HG02759 (cell line): Measurements from ENCODE around the gene MAGI1.

Source experiments
- ATAC-seq: cut with Tn5 transposase; IDR thresholded peaks from one replicate; pipeline ENCODE4 v1.9.1; 2021; ENCODE audit warnings: mild to moderate bottlenecking, moderate library complexity; ENCODE audit not compliant: unreplicated experiment

Gene MAGI1

DNA sequence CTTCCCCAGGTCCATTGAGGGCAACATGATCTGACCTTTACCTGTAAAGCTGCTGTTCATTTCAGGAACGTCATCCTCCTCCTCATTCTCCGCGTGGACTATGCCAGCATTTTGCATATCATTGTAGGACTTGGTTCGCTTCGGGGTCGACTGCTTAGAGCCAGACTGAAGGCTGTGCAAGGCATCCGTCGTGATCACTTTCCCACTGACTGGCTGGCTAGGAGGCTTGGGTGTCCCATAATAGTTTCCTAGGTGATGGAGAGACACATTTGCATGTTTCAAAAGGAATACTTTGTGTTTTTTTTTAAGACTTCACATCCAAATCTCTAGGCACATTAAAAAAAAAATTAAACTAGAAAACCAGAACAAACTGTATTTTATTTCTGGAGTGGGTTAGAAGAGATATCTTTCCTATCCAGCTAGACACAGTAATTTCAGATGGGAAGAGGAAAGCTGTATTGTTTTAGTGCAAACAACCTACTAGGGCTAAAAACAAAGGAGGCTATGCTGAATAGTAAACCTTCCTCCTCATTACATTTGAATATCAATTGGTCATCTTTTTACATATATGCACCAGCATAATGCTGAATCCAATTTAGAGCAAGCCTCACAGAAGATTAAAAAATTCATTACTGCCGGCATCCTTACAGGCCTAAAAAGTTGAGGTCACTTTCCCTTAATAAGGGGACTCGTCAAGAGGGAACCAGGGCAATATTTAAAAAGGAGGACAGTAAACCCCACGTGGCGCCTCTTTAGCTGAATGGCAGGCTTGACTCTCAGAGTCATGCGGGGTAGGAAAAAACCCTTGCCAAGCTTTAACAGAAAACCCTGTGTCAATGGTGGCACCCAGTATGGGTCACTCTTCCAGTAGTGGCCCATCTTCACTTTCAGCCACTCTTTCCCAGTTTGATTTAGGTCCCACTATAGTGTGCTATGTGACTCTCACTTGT, 559.9 kb downstream of the MAGI1 start:
- no peak for ATAC-seq

DNA sequence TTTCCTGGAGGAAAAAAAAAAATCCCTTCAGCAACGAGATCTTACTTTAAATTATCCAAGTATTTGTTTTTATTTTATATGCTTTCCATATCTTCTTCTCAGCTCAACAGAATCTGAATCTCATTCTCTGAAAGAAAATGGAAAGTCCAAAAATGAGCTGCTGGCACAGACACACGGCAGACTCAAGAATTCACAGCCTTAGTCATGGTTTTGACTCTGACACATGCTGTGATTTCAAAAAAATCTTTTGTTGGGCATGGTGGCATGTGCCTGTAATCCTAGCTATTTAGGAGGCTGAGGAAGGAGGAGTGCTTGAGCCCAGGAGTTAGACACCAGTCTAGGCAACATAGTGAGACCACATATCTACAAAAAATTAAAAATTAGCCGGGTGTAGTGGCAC, 565.0 kb downstream of the MAGI1 start:
- ATAC-seq = no peak

DNA sequence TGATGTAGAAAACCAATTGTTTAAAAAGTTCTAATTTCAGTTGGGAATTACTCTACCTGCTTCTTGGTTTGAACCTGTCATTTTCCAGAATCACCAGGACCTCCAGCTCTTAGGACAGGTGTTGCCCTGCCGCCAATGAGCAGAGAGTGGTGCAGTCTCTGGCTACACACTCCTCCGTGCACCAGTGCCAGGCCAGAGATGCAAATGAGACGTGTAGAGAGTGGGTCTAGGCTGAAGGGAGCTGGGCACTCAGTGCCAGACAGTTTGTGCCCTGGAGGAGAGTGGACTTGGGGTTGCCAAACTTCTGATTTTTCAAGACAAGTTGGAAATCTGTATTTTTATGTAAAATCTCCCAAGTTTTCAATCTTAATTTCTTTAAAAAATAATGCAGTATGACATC, 566.2 kb downstream of the MAGI1 start:
- ATAC-seq = no peak

DNA sequence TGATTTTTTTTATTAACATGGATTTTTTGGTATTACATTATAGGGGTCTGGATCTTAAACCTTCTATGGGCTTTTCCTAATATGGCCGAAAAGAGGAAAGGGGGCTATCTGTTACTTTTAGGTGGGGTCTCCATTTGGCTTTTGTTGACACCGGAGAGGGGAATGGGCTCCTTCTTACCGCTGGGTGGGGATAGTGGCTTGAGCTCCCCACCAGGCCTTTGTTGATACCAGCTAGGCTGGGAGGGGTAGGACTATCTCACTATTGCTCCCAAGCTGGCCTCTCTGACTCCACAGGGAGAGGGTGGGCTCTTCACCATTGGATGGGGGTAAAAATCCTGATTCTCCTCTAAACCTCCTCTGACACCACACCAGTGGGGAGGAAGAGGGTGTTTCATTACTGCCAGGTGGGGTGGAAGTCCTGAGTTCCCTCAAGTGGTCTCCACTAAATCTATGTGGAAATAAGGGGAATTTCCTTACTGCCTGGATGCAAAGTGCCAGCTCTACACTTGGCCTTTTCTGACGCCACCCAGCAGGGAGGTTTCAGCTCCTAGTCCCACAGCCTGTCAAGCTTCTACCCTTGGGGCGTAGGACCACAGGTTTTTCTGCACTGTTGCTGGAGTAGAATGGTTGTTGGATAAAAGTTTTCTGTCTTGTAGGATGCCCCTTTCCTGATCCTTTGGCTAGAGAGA, 572.3 kb downstream of the MAGI1 start:
- ATAC-seq = no peak

DNA sequence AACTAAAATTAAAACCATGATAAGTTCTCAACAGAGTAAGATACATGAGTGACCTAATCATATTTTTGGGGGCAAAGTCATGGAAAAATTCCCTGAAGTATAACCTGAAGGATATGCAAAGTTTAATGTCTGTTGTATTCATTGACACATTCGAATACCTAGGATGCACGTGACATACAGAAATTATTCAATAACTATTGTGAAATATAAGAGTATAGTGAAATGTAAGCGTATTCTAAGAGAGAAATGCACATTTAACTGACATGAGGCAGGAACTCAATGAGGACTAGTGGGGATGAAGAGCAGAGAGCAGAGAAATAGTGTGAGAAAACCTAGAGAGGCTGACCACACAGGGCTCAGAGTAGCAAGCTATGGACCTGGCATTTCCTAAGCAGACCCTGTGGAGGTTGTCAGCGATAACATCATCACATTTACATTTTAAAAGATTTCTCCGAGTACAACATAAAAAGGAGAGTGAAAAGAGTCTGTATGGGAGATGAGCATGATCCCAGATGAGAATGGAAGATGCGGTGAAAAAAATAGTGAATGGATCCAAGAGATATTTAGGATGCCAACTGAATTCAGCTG, 588.8 kb downstream of the MAGI1 start:
- ATAC-seq = no peak

DNA sequence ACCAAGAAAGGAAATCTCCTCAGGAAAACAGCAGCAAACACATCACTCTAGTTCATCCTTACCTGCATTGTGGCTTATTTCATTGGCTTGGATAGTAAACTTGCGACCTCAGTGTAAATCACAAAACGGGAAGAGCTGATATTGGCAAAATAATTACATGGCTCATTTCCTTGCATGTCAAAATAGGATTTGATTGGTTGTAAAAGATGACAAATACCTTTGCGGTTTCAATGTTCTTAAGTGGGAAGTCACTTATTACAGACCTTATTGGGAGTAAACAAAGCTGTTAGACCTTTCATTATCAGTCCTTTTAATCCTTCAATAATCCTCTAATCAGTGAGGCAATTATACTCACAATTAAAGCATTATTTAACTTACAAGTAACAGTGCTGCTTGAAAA, 590.6 kb downstream of the MAGI1 start:
- no peak for ATAC-seq

DNA sequence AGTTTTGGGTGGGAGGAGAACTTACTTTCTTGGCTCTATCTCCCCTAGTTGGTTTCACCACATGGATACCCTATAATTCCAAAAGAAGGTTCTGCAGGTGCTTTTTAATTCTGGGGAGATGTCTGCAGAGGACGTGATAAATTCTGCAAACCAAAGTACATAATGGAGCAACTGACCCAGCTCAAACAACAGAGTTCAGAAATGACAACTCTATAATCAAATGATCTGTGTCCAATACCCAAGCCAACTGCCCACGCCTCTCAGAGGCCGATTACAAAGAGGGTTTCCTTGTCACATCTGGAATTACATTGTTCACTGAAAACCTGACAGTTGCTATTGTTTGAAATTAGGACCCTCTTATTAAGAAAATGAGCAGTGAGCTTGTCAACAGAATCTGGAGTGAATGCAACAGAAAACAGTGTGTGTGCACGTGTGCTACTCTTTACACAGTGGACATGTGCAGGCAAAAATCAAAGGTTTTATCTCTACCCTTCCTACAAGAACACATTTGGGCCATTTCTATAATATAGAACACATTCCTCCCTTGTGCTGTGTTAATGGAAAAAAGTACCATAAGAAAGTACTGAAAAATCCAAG, 593.0 kb downstream of the MAGI1 start:
- ATAC-seq = no peak

DNA sequence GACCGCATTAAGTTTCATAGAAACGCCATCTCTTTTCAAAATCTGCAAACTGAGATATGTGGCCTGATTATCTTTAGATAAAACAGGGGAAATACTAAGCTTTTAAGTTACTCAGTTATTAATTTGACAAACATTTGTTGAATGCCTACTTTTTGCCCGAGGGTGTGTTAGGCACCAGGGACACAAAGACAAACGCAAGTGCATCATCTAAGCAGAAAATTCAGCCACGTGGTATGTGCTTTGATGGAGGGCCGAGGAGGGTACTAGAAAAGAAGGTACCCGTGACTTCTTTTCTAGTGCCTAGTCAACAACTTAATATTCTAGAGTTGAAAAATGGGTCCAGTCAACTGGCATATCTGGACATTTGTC, 594.3 kb downstream of the MAGI1 start:
- ATAC-seq = no peak

DNA sequence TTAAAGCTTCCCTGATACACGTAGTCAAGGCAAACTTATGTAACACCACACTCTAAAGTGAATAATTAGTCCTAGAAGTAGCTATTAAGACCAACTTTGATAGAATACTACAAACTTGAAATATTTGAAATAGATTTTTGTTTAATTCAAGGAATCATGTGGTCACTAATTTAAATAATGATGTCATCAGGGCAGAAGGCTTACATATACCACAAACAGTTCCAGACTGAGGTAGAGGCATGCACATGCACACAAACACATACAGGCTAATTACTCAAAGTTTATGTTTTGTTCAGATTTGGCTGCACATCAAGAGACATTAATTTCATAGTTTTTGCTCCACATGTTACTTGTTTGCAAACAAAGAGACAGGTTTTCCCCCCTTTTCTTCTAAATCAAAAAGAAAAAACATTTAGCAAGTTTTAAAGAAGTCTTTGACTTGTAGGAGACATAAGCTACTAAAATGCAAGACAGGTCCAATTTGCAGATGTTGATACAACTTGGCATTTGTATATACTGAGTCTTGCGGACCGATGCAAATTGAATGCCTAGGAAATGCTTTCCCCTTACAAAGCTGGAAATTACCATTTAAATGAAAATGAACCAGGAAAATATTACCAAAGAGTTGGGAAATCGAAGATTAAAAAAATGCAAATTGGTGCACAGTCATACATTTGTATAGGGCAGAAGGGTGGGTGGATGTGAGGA, 594.8 kb downstream of the MAGI1 start:
- ATAC-seq = no peak

DNA sequence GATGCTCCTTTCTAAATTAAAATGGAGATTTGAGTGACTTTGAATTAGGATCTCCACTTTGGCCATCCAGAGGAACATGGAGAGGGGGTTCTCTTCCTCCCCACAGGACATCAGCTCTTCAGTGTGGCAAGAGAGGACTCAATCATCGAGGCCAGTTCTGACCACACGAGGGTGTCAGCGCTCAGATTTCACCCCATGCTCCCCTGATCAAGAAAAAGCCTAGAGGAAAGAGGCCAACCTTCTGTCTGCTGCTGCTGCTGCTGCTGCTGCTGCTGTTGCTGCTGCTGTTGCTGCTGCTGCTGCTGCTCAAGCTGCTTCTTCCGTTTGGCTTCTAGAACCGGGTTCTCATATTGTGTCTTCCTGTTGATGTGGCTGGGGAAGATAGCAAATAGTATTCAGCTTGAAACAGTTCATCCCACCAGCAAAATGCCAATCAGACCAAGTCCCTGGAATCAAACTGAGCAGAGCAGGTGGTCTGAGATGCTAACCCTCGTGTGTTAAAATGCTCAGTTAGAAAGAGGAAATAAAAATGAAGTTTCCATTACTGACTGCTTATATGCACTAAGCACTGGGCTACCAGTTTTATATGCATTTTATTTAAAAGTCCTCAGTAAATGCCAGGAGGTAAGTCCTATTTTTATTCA, 599.0 kb downstream of the MAGI1 start:
- ATAC-seq = no peak

DNA sequence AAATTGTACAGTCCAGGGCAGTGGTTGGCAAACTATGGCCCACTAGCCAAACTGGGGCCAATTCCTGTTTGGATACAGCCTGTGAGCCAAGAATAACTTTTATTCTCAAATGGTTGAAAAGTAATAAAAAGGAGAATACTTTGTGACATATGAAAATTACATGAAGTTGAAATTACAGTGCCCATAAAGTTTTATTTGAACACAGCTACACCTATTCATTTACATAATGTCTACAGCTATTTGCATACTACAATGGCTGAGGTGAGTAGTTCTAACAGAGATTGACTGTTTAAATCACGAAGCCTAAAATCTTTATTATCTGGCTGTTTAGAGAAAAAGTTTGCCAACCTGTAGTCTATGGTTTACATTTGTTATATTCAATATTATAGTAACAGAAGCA, 600.1 kb downstream of the MAGI1 start:
- ATAC-seq = no peak

DNA sequence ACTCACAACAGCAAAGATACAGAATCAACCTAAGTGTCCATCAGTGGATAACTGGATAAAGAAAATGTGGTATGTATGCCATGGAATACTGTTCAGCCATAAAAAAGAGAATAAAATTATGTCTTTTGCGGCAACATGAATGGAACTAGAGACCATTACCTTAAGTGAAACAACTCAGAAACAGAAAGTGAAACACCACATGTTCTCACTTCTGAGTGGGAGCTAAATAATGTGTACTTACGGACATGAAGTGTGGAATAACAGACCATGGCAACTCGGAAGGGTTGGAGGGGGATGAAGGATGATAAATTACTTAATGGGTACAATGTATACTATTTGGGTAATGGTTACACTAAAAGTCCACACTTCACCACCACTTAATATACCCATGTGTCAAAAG, 600.6 kb downstream of the MAGI1 start:
- no peak for ATAC-seq

DNA sequence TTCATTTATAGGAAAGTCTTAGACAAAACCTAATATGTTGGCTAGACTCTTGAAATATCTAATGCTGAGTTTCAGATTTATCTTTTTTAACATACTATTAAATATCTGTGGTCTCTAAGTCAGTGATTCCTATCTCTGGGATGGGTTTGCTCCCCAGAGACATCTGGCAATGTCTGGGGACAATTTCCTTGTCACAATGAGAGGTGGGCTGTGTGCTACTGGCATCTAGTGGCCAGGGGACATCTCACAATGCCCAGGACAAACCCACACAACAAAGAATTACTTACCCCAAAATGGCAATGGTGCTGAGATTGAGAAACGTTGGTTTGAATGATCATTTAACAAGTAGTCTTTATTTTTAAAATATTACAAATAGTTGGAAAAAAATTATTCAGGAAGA, 602.1 kb downstream of the MAGI1 start:
- ATAC-seq = no peak

DNA sequence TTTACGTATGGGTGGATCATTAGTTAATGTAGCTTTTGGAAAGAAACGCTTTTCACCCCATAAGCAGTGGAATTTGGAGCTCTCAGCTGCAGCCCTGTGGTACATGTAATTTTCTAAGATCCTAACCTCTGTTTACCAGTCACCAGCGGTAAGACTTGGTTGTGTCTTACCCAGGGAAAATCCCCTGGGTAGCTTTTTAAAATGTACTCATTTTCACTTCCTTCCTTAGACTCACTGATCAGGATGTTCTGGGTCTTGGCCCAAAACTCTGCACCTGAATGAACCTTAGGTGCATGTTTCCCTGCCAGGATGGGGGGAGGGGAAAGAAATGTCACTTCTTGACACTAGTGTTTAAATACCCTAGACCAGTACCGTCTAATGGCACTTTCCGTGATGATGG, 605.2 kb downstream of the MAGI1 start:
- no peak for ATAC-seq

DNA sequence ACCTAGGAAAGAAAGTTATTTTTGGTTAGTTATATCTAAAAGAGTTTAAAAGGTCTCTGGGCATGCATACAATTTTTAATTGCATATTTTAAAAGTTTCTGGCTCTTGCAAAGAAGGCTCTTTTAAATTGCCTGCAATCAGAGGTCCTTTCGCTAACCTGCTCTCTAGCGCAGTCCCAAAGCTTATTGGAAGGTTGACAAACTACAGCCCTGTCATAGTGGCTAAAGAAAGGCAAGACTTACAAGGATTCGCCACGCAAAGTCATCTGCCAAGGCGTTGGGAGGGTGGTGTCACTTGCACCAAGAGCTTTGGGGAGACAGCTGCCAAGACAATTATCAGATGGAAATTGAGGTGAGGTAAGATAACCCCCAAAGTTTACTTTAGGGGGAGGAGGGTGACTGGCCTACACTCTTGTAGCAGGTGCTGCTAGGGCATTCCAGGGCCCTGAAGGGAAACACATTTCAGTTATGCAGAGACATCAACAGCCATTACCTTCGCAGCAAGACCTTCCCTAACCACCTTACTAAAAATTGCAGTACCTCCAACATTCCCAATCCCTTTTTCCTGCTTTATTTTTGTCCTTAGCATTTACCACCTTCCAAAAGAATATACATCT, 606.2 kb downstream of the MAGI1 start:
- no peak for ATAC-seq

DNA sequence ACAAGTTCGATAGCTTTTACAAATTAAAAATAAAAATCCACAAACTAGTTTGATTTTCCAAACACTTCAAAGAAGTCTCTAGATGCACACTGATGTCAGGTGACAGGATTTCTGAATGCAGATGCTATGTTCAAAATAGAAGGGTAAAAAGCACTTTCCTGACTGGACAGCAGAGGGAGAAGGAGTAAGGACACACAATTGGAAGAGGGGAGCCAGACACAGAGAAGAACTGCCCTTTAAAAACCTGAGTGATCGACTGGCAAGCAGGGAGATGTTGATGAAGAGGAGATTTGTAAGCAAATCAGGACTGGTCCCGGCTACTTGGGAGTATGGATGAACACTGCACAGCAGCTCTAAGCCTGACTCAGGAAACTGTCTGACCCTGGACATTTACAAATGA, 612.8 kb downstream of the MAGI1 start:
- ATAC-seq = no peak

DNA sequence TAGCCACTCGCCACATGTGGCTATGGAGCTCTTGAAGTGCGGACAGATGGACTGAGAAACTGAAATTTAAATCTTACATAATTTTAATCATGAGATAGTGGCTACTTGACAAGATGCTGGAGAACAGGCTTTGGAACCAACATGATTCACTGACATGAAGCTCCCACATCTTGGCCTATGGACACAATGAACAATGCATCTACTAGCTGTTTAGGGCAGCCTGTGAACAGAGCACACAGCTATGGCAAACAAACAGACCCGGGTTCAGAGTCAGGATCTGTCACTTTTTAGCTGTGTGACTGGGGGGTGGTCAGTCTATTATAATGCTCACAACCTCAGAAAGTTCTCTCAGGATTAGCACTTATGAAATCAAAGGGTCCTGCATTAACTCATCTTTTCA, 616.6 kb downstream of the MAGI1 start:
- no peak for ATAC-seq

DNA sequence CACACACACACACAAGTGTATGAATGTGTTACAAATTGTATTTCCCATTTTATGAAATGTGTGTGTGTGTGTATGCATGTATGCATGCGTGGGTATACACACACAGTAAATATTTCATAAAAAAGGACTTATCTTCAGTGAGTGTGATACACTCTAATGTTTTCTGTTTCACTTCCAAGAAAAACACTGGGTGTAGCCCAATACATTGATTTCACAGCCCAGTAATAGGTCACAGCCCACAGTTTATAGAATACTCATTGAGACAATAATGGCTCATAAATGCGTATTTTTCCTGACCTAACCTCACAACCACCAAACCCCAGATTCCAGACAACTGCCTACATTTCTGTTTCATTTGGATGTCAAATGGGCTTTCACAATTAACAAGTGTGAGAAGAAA, 619.5 kb downstream of the MAGI1 start:
- no peak for ATAC-seq

DNA sequence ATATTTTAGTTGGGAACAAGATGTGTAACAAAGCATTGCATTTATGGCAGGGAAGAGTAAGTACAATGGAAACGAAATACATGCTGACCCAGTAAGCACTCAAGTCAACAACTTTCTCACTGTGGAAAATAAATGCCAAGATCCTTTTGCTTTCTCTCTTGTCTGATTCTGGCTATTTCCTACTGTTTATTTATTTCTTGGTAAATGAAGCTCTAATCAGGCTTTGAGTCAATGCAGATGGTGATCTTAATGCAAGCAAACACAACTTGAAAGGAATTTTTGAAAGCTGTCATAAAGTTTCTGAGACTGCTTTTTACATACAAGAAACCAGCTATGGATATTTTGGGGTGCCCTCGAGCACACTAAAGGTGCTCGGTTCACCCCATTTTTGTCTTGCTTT, 624.8 kb downstream of the MAGI1 start:
- no peak for ATAC-seq

DNA sequence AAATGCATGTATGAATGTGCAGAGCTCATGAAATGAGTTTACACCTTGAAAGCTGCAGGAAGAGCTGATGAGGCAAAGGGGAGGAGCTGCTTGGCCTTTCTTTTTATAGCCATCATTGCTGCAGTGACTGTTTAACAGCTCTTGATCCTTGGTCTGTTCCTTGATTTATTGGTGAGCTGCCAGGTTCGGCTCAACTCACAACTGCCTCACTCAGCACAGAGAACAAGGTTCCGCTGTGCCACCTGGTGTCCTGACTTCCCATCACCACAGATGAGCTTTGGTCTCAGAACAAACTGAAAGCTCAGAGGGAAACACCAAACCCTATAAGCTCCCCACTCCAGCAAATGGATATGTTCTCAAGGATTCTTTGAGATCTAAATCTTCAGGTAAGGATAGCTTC, 626.1 kb downstream of the MAGI1 start:
- no peak for ATAC-seq
